ENCODE results near the gene SCFD2.

- TF ChIP-seq CTCF (conservative IDR thresholded peaks at IDR 0.05 in 1 of 2, IDR thresholded peaks at IDR 0.05 in 1 of 2; ENCODE audit: extremely low read depth in 1 of 2, insufficient read depth in 1 of 2, low read depth in 1 of 2, low read length in 2 of 2) (no peak), EZH2 (IDR thresholded peaks at IDR 0.05; ENCODE audit: borderline replicate concordance, low read length) (no peak)
Observed at GRCh38 chr4:53019485-53020382, 346.1 kb downstream of the SCFD2 start.
